HepG2 (cell line): ENCODE results near the gene NAGA. TPM values are rescaled to one million over a fixed set of nuclear protein-coding genes. Genes with fewer than 3 reads are reported as not detected.

Source experiments
- AHR ChIP-seq: IDR thresholded peaks from 2 replicates; pipeline ENCODE4 v1.6.1; 2018; ENCODE audit warnings: missing genetic modification reagents, missing compliant biosample characterization
- CBFB ChIP-seq: sonication (generic); formaldehyde crosslinking; IDR thresholded peaks from 2 replicates; pipeline ENCODE4 v1.4.0; 2020; ENCODE audit warnings: missing genetic modification reagents
- CCAR2 ChIP-seq: fragments of 200-400 bp; formaldehyde crosslinking; optimal IDR thresholded peaks from 2 replicates; pipeline ENCODE3; 2018; ENCODE audit warnings: low read depth, mild to moderate bottlenecking, low read length, moderate library complexity
- KDM1A ChIP-seq: IDR thresholded peaks from 2 replicates; pipeline ENCODE4 v1.6.1; 2016; ENCODE audit warnings: missing compliant biosample characterization
- PAXIP1 ChIP-seq: sonication (generic); formaldehyde crosslinking; conservative IDR thresholded peaks from 2 replicates; pipeline ENCODE4 v1.4.0; 2020; ENCODE audit warnings: mild to moderate bottlenecking, missing genetic modification reagents, moderate library complexity
- SMAD1 ChIP-seq: sonication (generic); formaldehyde crosslinking; IDR thresholded peaks from 2 replicates; pipeline ENCODE4 v1.4.0; 2020; ENCODE audit warnings: missing genetic modification reagents, low read depth, mild to moderate bottlenecking, borderline replicate concordance
- U2AF2 ChIP-seq: fragments of 200-400 bp; formaldehyde crosslinking; IDR thresholded peaks from 2 replicates; pipeline ENCODE4 v1.6.1; 2017; ENCODE audit warnings: low read depth, mild to moderate bottlenecking, low read length
- YEATS4 ChIP-seq: sonication (generic); formaldehyde crosslinking; IDR thresholded peaks from 2 replicates; pipeline ENCODE4 v1.4.0; 2020; ENCODE audit warnings: missing genetic modification reagents, borderline replicate concordance
- YY1 ChIP-seq: IDR thresholded peaks from 2 replicates; pipeline ENCODE4 v1.6.1; 2011; ENCODE audit warnings: low read length, low read depth, moderate library complexity, mild to moderate bottlenecking; ENCODE audit not compliant: insufficient read depth, insufficient replicate concordance
- ZBTB25 ChIP-seq: IDR thresholded peaks from 2 replicates; pipeline ENCODE4 v1.6.1; 2018; ENCODE audit warnings: missing genetic modification reagents
- ZNF572 ChIP-seq: sonication (generic); formaldehyde crosslinking; IDR thresholded peaks from 2 replicates; pipeline ENCODE4 v1.5.1; 2020; ENCODE audit warnings: mild to moderate bottlenecking, missing genetic modification reagents
- ZNF644 ChIP-seq: IDR thresholded peaks from 2 replicates; pipeline ENCODE4 v1.6.1; 2016; ENCODE audit warnings: low read depth
- ZNF816 ChIP-seq: sonication (generic); formaldehyde crosslinking; IDR thresholded peaks from 2 replicates; pipeline ENCODE4 v1.8.0; 2022; ENCODE audit warnings: missing genetic modification reagents, mild to moderate bottlenecking, borderline replicate concordance
- ZSCAN21 ChIP-seq: sonication (generic); formaldehyde crosslinking; IDR thresholded peaks from 2 replicates; pipeline ENCODE4 v1.8.0; 2022; ENCODE audit warnings: mild to moderate bottlenecking, missing genetic modification reagents, moderate library complexity, borderline replicate concordance
- ZSCAN5A ChIP-seq: sonication (generic); formaldehyde crosslinking; IDR thresholded peaks from 2 replicates; pipeline ENCODE4 v1.8.0; 2022; ENCODE audit warnings: mild to moderate bottlenecking, missing genetic modification reagents, borderline replicate concordance
- ZXDC ChIP-seq: sonication (generic); formaldehyde crosslinking; IDR thresholded peaks from 2 replicates; pipeline ENCODE4 v1.5.0; 2020; ENCODE audit warnings: mild to moderate bottlenecking, missing genetic modification reagents
- polyA plus RNA-seq, 8 experiments: library from polyadenylated mRNA; depleted of rRNA in 3 of 8; stranded (reverse) in 7 of 8; unstranded in 1 of 8; fragments of >200 nt; fragmentation: Illumina TruSeq in 4 of 8; extraction: Trizol in 4 of 8; gene quantifications; 2 replicates each; pipeline versions ENCODE4 v1.2.1 to v1.2.3, GENCODE V29; 2011 to 2016; ENCODE audit warnings: low read depth in 4 of 8, missing spikeins in 1 of 8, mixed read lengths in 1 of 8; ENCODE audit not compliant: insufficient read depth in 1 of 8
- total RNA-seq, 5 experiments: library from RNA; depleted of rRNA; stranded (reverse); fragments of >200 nt; fragmentation: Illumina TruSeq; extraction: Trizol; gene quantifications; 2 replicates each; pipeline ENCODE4 v1.2.3, GENCODE V29; 2016; ENCODE audit warnings: low read depth in 1 of 5

The NAGA gene
- total and polyA plus RNA-seq, 2 of the 13 experiments (the other 11 are each of a cell fraction or from before 2014, with no cell fraction given) = 15.1 to 23.4 TPM

GRCh38 chr22:42070517-42071422 is at the start of gene NAGA (continued):
- TF ChIP-seq ZBTB25 (peak; percentile 74; the same call in 1 of the 2 replicates), CBFB (CRISPR knock-in tag) (peak; percentile 77; the same call in 1 of the 2 replicates), SMAD1 (CRISPR knock-in tag) (no peak), PAXIP1 (CRISPR knock-in tag) (peak; percentile 58; the same call in 1 of the 2 replicates), ZSCAN5A (CRISPR knock-in tag) (no peak; the same call in 1 of the 2 replicates), AHR (CRISPR knock-in tag) (peak; percentile 85; the same call in 1 of the 2 replicates), YY1 (peak; percentile 17), ZXDC (0 out of 2 replicates have a peak, but pooled peaks have one; percentile 36), ZNF816 (CRISPR knock-in tag) (peak; percentile 94), YEATS4 (CRISPR knock-in tag) (peak; percentile 77; the same call in 1 of the 2 replicates), CCAR2 (no peak), KDM1A (CRISPR knock-in tag) (no peak), ZNF644 (CRISPR knock-in tag) (no peak), ZSCAN21 (CRISPR knock-in tag) (peak; percentile 82; the same call in 1 of the 2 replicates), U2AF2 (no peak), ZNF572 (peak; percentile 59; the same call in 1 of the 2 replicates)
